GM21825 (cell line): ENCODE data around the gene CTNNA1.
A peak's percentile ranks its signal among the peaks of the same experiment; 100 is the strongest.
"Not testable (repeated sequence)": the region's sequence is repeated elsewhere in the genome, so short reads cannot be mapped to it uniquely, and the experiment has no call there.

Source experiments
- ATAC-seq: cut with Tn5 transposase; IDR thresholded peaks from one replicate; pipeline ENCODE4 v1.9.1; 2021; ENCODE audit warnings: mild to moderate bottlenecking, moderate library complexity; ENCODE audit not compliant: unreplicated experiment

The CTNNA1 gene

GRCh38 chr5:138752951-138753793, at the start of gene CTNNA1:
Gene CTNNA1 (plus strand): TSS chr5:138753425. CDS start chr5:138781925, 28,500 bp downstream.
- ATAC-seq: peak; percentile 52

GRCh38 chr5:138703777-138704176, 49.4 kb upstream of the CTNNA1 start:
- not testable (repeated sequence) for ATAC-seq

- ATAC-seq: no peak
These were observed 48.2 kb upstream of the CTNNA1 start for GRCh38 chr5:138705007-138705406.

- ATAC-seq: no peak
These were observed 47.7 kb upstream of the CTNNA1 start for GRCh38 chr5:138705567-138705966.

DNA sequence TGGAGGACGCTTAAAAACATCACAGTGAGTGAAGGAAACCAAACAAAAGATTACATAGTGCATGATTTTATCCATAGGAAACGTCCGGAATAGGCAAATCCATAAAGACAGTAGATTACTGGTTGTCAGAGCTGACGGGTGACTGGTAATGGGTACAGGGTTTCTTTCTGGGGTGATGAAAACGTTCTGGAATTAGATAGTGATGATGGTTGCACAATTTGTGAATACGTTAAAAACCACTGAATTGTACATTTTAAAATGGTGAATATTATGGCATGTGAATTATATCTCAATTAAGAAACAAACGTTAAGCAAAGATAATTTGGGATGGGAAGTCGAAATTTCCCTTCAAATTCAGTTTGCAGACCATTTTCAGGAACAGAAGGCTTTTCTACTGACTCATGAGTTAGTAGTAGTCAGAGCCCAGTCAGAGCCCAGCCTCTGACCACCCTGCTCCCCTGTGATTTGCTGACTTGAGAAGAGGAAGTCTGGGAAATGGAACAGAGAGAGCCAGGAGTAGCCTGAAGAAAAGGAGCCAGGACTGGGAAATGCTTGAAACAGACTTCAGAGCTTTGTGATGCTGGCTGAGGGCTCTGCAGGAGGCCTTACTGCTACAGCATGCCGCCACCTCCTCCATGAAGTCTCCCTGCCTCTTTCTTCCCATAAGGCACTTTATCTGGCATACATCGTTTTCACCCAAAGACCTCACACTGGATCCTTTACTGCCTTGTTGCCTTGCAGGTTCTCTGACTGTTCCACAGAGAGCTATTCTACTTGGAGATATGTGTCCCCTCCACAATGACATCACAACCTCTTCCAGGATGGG, 46.4 kb upstream of the CTNNA1 start:
- no peak for ATAC-seq

DNA sequence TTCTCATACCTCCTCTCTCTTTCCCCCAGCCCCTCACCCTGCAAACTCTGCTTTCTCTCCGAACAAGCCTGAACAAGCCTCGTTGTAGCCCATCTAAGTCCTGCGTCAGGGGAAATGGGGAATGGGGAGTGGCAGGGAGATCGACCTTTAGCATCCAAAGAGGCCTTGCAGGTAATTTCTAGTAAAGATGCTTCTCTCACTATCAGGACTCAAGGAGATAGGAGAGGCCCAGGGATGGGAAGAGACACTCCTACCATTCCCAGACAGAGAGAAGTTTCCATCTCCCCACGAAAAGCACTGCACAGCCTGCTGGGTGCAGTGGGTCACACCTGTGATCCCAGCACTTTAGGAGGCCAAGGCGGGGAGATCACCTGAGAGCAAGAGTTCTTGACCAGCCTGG, 44.4 kb upstream of the CTNNA1 start:
- no peak for ATAC-seq

DNA sequence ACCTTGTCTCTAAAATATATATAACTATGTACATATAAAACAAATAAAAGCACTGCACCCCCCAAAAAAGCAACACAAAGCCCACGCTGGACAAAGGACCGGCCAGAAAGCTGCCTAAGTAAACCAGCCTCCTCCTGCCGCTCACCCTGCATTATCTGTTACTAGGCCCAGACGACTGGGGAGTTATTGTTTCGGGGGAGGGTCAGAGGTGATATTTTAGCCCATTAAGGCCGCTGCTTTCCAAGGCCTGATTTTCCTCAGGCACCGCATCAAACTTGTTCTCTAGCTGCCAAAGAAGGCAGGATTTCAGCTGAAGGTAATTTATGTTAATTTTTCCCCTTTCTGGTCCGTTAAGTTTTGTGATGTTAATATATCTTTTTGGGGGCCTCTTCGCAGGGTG, 44.0 kb upstream of the CTNNA1 start:
- ATAC-seq: no peak

GRCh38 chr5:138711087-138711486, 42.1 kb upstream of the CTNNA1 start:
- no peak for ATAC-seq

DNA sequence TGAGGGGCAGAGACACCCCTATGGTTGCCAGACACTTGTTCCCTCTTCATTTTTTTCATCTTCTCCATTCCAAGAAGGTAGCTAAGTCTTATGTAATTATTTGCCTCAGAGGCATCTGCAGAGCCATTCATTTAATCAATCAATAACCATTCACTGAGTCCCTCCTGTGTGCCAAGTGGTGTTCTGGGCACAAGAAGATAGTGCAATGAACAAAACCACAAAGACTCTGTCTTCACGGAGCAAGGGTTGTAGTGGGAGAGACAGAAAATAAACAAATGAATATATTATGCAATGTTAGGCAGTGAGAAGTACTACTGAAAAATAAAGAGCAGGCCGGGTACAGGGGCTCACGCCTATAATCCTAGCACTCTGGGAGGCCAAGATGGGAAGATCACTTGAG, 41.4 kb upstream of the CTNNA1 start:
- ATAC-seq: no peak

GRCh38 chr5:138712324-138712723, 40.9 kb upstream of the CTNNA1 start:
- no peak for ATAC-seq

DNA sequence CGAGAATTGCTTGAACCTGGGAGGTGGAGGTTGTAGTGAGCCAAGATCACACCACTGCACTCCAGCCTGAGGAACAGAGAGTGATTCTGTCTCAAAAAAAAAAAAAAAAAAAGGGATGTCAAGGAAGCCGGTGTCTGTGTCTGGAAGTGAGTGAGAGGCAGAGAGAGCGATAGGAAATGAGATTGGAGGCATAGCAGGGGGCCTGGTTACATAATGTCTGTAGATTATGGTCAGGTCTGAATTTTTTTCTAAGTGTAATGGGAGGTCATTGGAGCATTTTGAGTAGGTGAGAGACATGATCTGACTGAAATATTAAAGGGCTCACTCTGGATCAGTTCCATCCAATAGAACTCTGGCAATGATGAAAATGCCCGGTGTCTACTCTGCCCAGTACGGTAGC, 40.4 kb upstream of the CTNNA1 start:
- no peak for ATAC-seq

GRCh38 chr5:138713247-138713646, 40.0 kb upstream of the CTNNA1 start:
- no peak for ATAC-seq

- ATAC-seq: no peak
These were observed 38.5 kb upstream of the CTNNA1 start for GRCh38 chr5:138714694-138715093.

DNA sequence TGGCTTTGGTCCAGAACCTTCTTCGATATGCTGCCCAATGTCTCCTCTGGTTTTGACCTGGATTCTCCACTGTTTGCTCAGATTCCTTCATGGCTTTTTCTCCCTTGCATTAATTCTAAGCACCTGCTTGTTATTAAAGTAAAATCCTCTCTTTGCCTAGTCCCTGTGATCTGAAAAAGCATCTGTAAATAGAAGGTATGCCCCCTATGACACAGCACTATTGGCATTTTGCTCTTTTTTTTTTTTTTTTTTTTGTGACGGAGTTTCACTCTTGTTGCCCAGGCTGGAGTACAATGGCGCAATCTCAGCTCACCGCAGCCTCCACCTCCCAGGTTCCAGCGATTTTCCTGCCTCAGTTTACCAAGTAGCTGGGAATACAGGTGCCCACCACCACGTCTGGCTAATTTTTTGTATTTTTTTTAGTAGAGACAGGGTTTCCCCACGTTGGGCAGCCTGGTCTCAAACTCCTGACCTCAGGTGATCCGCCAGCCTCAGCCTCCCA, 37.2 kb upstream of the CTNNA1 start:
- ATAC-seq: not testable (repeated sequence)

- ATAC-seq: no peak
These were observed 36.7 kb upstream of the CTNNA1 start for GRCh38 chr5:138716456-138716924.

GRCh38 chr5:138717399-138717798, 35.8 kb upstream of the CTNNA1 start:
- no peak for ATAC-seq

DNA sequence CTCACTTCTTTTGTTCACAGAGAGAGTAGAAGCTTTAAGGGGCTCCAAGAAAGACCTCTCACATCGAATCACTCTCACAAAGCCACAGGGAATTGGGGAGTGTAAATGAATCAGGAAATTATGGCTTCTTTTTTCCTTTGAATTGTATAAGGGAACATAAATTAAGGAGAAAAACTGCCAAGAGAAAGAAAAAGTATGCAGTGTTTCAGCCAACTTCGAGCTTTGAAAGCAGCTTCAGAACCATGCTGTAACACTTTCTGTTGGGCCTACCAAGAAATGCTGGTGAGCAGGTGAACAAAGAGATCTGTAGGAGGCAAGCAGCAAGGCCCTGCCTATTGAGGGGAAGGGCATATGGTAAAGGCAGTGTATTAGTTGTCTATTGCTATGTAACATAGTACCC, 33.4 kb upstream of the CTNNA1 start:
- no peak for ATAC-seq

DNA sequence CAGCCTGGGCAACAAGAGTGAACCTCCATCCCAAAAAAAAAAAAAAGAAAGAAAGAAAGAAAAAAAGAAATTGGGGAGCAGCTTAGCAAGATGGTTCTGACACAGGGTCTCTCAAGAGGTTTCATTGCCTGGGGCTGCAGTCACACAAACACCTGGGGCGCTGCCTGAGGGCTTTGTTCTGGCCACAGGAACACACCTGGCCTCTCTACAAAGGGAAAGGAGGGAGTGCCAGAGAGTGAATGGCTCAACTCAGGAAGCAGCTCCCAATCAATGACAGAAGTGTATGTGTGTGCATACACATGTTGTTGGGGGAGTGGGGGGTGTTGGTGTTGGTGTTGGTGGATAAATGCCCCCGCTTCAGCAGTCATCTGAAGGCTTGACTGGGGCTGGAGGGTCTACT, 32.4 kb upstream of the CTNNA1 start:
- ATAC-seq: no peak

DNA sequence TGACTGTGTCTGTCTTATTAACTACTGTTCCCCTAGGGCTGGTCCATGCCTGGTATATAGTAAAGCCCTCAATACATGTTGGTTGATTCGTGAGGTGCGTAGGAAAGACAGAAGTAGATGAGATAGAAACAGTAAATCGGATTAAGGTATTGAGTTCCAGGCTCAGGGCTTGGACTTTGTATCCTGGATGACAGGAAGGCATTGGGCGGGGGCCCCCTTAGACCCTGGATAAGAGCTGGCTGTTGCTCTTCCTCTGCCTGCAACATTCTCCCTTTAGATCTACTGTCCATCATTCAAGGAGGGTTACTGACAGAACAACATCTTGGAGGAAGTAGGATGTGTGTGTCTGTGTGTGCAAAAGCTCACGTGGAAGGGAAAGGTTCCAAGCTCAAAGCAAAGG, 31.2 kb upstream of the CTNNA1 start:
- ATAC-seq: no peak

- ATAC-seq: no peak
These were observed 30.6 kb upstream of the CTNNA1 start for GRCh38 chr5:138722544-138723177.

- ATAC-seq: no peak
These were observed 28.6 kb upstream of the CTNNA1 start for GRCh38 chr5:138724470-138725146.
